ENCODE data around the gene NANOS2. TPM values are rescaled to one million over a fixed set of nuclear protein-coding genes. Genes with fewer than 3 reads are reported as not detected.

The NANOS2 gene
- total RNA-seq, 2 donors from 2014 or later: not detected

DNA sequence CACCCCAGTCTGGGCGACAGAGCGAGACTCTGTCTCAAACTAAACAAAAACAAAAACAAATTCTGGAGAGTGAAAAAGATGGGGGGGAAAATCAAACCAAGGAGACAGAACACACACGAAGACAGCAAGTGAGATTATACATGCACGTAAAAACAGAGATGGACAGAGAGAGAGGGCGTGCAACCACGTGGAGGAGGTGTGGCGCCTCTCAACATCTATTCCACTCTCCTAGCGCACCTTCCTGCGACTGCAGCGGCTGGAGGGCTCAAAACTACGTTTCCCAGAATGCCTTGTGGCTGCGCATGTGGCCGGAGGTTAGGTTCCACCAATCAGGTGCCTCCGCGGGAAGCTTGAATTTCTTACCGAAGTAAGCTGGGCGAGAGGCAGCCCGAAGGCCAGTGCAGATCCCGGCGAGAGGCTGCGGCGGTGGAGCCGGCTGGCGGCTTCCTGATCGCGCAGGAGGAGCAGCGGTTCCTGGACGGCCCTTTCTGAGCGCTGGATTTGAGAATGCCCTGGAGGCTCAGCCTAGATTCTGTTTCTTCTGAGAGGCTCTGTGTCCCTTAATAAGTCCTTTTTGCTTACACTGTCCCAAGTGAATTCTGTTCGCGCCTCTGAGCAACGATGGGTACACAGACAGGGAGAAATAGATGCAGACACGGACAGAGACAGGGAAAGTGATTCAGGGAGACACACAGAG is 13.1 kb upstream of the NANOS2 start:
- TF ChIP-seq, protein P1, sequence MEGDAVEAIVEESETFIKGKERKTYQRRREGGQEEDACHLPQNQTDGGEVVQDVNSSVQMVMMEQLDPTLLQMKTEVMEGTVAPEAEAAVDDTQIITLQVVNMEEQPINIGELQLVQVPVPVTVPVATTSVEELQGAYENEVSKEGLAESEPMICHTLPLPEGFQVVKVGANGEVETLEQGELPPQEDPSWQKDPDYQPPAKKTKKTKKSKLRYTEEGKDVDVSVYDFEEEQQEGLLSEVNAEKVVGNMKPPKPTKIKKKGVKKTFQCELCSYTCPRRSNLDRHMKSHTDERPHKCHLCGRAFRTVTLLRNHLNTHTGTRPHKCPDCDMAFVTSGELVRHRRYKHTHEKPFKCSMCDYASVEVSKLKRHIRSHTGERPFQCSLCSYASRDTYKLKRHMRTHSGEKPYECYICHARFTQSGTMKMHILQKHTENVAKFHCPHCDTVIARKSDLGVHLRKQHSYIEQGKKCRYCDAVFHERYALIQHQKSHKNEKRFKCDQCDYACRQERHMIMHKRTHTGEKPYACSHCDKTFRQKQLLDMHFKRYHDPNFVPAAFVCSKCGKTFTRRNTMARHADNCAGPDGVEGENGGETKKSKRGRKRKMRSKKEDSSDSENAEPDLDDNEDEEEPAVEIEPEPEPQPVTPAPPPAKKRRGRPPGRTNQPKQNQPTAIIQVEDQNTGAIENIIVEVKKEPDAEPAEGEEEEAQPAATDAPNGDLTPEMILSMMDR (IDR thresholded peaks at IDR 0.05): no peak
- no peaks in the 10 kb centered on the region for H3K36me3 ChIP-seq
- no peaks in the 10 kb centered on the region for H3K4me1 ChIP-seq
- H3K9ac ChIP-seq (ENCODE audit: low read depth in 2 of 2, low read length in 2 of 2): no peak overlapping the region
- no peak overlapping the region for H3K27ac ChIP-seq
- no peaks in the 10 kb centered on the region for H3K9me3 ChIP-seq
- peak; percentile 93 for DNase-seq
- no peak overlapping the region for H3K4me3 ChIP-seq
- no peaks in the 10 kb centered on the region for H3K27me3 ChIP-seq
- intact Hi-C loops (cut with DNase I): no loop called here

DNA sequence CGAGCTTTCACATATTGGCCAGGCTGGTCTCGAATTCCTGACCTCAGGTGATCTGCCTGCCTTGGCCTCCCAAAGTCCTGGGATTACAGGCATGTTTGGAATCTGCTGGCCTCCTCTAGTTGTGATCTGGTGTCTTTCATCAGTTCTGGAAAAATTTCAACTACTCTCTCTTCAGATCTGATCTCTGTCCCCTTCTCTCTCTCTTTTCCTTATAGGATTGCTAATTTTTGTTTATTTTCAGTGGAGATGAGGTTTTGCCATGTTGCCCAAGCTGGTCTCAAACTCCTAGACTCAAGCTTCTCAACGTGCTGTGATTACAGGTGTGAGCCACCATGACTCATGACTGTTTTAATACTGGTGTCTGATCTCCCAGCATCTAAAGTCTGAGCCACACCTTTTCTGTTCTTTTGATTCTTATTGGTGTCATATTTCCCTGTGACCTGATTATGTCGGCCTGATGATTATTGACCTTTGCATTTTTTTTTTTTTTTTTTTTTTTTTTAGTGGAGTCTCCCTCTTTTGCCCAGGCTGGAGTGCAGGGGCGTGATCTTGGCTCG is 10.4 kb upstream of the NANOS2 start:
- TF ChIP-seq, protein P1 (IDR thresholded peaks at IDR 0.05): no peak
- Histone ChIP-seq H3K9ac (ENCODE audit: low read depth in 2 of 2, low read length in 2 of 2) (no peak overlapping the region), H3K4me1 (no peaks in the 10 kb centered on the region), H3K27ac (no peak overlapping the region), H3K9me3 (no peaks in the 10 kb centered on the region), H3K4me3 (no peak overlapping the region), H3K27me3 (no peaks in the 10 kb centered on the region), H3K36me3 (no peaks in the 10 kb centered on the region)
- intact Hi-C loops (cut with DNase I): no loop called here
- no peak for DNase-seq

DNA sequence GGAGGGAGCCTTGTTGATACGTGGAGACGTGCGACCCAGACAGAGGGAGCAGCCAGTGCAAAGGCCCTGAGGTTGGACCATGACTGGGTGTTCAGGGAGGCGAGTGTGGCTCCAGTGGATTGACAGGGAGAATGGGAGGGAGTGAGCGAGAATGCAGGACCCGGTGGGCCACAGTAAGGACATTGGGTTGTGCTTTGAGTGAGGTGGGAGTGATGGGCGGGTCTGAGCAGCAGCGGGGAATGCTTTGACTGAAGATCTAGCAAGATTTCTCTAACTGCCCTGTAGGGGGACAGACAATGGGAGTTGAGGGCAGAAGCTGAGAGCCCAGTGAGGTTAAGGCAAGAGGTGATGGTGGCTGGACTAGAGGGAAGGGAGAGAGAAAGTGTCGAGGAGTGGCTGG is 7.7 kb upstream of the NANOS2 start:
- intact Hi-C loops (cut with DNase I): no loop called here
- no peak for DNase-seq
- H3K4me1 ChIP-seq: no peaks in the 10 kb centered on the region
- H3K27ac ChIP-seq: no peak overlapping the region
- H3K9ac ChIP-seq (ENCODE audit: low read depth in 2 of 2, low read length in 2 of 2): no peak overlapping the region
- TF ChIP-seq, protein P1 (IDR thresholded peaks at IDR 0.05): no peak
- H3K4me3 ChIP-seq: no peak overlapping the region
- no peaks in the 10 kb centered on the region for H3K9me3 ChIP-seq
- H3K36me3 ChIP-seq: no peaks in the 10 kb centered on the region
- no peaks in the 10 kb centered on the region for H3K27me3 ChIP-seq

DNA sequence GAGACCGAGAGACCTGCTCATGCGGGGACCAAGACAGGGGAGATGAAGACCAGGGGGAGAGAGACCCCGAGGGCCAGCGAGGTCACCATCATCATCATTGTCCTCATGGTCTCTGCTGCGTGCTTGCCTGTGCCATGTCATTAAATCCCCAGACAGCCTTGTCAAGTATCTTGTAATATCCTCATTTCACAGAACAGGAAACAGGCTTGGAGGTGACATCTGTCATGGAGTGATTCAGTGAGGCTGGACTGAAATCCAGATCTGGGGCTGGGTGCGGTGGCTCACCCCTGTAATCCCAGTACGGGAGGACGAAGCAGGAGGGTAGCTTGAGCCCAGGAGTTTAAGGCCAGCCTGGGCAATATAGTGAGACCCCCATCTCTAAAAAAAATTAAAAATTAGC is 5.9 kb upstream of the NANOS2 start:
- H3K4me3 ChIP-seq: no peak overlapping the region
- DNase-seq: no peak
- no peaks in the 10 kb centered on the region for H3K36me3 ChIP-seq
- no peak overlapping the region for H3K9ac ChIP-seq (ENCODE audit: low read depth in 2 of 2, low read length in 2 of 2)
- H3K4me1 ChIP-seq: no peaks in the 10 kb centered on the region
- H3K27me3 ChIP-seq: no peaks in the 10 kb centered on the region
- intact Hi-C loops (cut with DNase I): no loop called here
- H3K27ac ChIP-seq: no peak overlapping the region
- H3K9me3 ChIP-seq: no peaks in the 10 kb centered on the region
- TF ChIP-seq, protein P1 (IDR thresholded peaks at IDR 0.05): no peak

DNA sequence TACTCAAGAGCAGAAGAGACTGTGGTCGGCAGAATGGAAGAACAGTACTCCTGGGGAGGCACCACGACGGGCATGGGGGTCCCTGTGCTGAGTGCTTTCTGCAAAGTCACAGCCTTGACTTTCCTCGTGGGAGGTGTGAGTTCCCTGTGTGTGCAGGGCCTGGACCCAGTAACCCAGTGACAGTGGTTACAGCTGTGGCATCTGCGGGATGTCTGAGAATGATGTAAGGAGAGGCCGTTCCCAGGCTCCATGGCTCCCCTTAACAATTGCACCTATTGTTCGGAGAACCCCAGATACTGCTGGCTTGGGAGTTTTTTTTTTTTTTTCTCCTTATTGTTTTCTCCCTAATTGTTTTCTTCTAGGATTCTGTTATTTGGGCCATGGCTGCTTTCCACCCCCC is 5.1 kb upstream of the NANOS2 start:
- intact Hi-C loops (cut with DNase I): no loop called here
- DNase-seq: no peak
- H3K27ac ChIP-seq: no peak overlapping the region
- H3K4me3 ChIP-seq: no peak overlapping the region
- H3K36me3 ChIP-seq: no peaks in the 10 kb centered on the region
- TF ChIP-seq, protein P1 (IDR thresholded peaks at IDR 0.05): no peak
- no peaks in the 10 kb centered on the region for H3K4me1 ChIP-seq
- H3K27me3 ChIP-seq: no peaks in the 10 kb centered on the region
- no peak overlapping the region for H3K9ac ChIP-seq (ENCODE audit: low read depth in 2 of 2, low read length in 2 of 2)
- H3K9me3 ChIP-seq: no peaks in the 10 kb centered on the region

Data from colonic mucosa (tissue), 4 donors.